ENCODE results near the gene CHD1L.
"Not testable (repeated sequence)": the region's sequence is repeated elsewhere in the genome, so short reads cannot be mapped to it uniquely, and the experiment has no call there.

CHD1L gene

DNA sequence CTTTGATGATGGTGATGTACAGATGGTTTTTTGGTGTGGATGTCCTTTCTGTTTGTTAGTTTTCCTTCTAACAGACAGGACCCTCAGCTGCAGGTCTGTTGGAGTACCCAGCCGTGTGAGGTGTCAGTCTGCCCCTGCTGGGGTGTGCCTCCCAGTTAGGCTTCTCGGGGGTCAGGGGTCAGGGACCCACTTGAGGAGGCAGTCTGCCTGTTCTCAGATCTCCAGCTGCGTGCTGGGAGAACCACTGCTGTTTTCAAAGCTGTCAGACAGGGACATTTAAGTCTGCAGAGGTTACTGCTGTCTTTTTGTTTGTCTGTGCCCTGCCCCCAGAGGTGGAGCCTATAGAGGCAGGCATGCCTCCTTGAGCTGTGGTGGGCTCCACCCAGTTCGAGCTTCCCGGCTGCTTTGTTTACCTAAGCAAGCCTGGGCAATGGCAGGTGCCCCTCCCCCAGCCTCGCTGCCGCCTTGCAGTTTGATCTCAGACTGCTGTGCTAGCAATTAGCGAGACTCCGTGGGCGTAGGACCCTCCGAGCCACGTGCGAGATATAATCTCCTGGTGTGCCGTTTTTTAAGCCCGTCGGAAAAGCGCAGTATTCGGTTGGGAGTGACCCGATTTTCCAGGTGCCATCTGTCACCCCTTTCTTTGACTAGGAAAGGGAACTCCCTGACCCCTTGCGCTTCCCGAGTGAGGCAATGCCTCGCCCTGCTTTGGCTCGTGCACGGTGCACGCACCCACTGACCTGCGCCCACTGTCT, 84.6 kb downstream of the CHD1L start:
- in situ Hi-C loops (cut with HindIII; ENCODE audit: low pct_ligation_motif_present, low pct_unique_long_range_greater_than_20kb, low sequenced_read_pairs); DNase-seq: not testable (repeated sequence)

DNA sequence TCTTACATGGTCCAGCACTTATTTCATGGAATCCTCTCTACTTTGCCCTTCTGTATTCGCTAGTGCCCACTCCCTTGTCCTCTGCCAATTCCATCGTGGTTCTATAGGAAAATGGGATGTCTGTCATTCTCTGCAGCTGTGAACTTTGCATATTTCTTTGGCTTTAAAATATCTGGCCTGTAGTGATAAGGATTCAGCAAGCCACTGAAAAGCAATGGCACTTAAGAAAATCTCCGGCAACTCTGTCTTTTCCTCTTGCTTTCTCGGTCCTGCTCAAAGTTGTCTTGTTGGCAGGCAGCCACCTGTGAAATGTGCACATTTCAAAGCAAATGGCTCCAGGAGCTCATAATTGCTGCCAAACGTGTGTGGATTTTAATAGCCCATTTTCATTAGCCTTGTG, 91.8 kb downstream of the CHD1L start:
- no peak for DNase-seq
- in situ Hi-C loops (cut with HindIII; ENCODE audit: low pct_ligation_motif_present, low pct_unique_long_range_greater_than_20kb, low sequenced_read_pairs), result no loop called here

DNA sequence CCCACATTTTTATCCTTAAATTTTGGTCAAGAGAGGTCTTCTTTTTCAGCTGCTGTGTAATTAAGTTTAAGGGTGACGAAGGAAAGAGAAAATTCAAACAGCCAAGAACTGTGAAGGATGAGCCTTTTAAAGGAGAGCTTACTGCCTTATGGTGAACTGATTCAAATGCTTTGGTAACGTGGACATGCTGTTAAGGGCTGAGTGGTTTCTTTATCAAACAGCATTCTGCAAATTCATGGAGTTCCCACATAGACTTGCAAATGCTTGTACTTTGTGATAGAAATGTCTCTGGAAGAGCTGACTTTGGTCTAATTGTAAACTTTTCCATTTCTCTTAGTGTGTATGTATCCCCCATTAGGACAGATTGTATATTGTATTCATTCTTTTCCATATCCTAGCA, 93.8 kb downstream of the CHD1L start:
- in situ Hi-C loops (cut with HindIII; ENCODE audit: low pct_ligation_motif_present, low pct_unique_long_range_greater_than_20kb, low sequenced_read_pairs), result no loop called here
- DNase-seq, result no peak

DNA sequence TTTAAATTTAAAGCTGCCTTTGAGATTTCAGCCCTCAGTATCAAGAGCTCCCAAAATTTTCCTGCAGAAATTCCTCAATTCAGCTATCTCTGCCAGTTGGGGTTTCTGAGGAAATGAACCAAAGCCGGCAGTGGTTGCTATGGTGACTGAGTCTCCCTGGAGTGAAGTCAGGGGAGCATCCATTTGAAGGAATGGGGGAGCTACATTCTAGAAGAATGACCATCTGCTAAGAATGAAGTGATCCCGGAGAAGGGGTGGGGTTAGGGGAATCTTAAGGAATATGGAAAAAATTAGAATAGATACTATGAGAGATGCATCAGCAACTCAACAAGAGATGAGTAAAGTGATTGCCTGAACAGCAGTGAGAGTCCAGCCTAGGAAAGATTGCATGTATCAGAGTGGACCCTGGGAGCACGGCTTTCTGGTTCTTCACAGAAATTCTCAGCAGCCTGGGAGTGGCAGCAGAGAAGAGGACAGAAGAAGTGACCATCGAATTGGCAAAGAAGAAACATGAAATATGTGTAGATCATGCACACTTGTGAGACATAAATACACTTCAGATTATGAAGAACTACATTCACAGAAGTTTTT, 94.7 kb downstream of the CHD1L start:
- DNase-seq, result no peak

DNA sequence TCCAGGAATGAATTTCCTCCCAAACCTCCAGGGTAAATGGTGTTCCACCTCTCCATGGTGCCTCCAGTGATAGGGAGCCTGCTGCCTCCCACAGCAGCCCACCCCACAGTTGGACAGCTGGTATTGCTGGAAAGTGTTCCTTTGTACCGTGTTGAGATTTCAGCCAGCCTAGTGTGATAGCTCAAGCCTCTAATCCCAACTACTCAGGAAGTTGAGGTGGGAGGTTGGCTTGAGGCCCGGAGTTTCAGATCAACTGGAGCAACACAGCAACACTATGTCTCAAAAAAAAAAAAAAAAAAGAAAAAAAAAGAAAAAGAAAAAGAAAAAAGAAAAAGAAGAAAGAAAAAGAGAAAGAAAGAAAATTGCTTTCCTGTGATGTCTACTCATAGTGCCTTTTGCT, 96.1 kb downstream of the CHD1L start:
- DNase-seq, result no peak
- in situ Hi-C loops (cut with HindIII; ENCODE audit: low pct_ligation_motif_present, low pct_unique_long_range_greater_than_20kb, low sequenced_read_pairs), result no loop called here

More for the DNA sequence above, 94.7 kb downstream of the CHD1L start:
- in situ Hi-C loops (cut with HindIII; ENCODE audit: low pct_ligation_motif_present, low pct_unique_long_range_greater_than_20kb, low sequenced_read_pairs), result no loop called here

DNA sequence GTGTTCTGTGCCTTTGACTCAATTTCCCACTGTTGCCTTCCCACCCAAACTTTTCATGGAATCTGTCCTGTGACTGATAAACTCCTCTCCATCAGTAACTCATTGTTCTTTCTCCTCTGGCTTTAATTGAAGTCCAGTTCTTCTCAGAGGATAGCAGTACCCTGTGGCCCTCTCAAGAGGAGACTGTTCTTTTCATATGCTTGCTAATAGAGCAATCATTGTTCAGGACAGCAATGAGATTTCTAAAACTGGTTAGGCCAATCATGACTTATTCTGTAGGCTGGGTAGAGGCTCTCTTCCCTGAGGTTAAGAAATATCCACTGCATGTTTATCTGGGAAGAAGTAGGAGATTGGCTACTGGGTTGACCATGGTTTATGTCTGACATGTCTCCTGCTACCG, 98.8 kb downstream of the CHD1L start:
- in situ Hi-C loops (cut with HindIII; ENCODE audit: low pct_ligation_motif_present, low pct_unique_long_range_greater_than_20kb, low sequenced_read_pairs), result no loop called here
- no peak for DNase-seq

All from ACHN (cell line).